PC-9 (cell line): Measurements from ENCODE around the gene TMEM200B.
"Not testable (repeated sequence)": the region's sequence is repeated elsewhere in the genome, so short reads cannot be mapped to it uniquely, and the experiment has no call there.

Source experiments
- CTCF ChIP-seq: fragments of 200-600 bp; sonication (generic); conservative IDR thresholded peaks from 2 replicates; pipeline ENCODE4 v1.6.1; 2017; ENCODE audit warnings: mixed run types, antibody characterized with exemption, mild to moderate bottlenecking, moderate library complexity
- EZH2 ChIP-seq: fragments of 200-600 bp; sonication (generic); IDR thresholded peaks from 2 replicates; pipeline ENCODE4 v1.8.0; 2017; ENCODE audit warnings: antibody characterized with exemption, low read depth

- TF ChIP-seq CTCF, EZH2: not testable (repeated sequence)
Observed at GRCh38 chr1:29150346-29150745, 26.6 kb upstream of the TMEM200B start.
